Lower lobe of right lung (tissue), 2 donors: ENCODE results near the gene DEFB127. TPM values are rescaled to one million over a fixed set of nuclear protein-coding genes. Genes with fewer than 3 reads are reported as not detected.
"Not testable (repeated sequence)": the region's sequence is repeated elsewhere in the genome, so short reads cannot be mapped to it uniquely, and the experiment has no call there.

Source experiments
- ATAC-seq, 2 donors: fragments of 200-7000 bp; cut with Tn5 transposase; one replicate each; pipeline ENCODE4 v1.9.1; 2020 to 2022; ENCODE audit warnings: mild to moderate bottlenecking in 2 of 2, moderate library complexity in 2 of 2
- DNase-seq: peaks from one replicate; pipeline ENCODE4 v3.0.0-alpha.2; 2020
- H3K27ac ChIP-seq: fragments of 200-600 bp; one replicate; pipeline ENCODE4 v1.8.0; 2022
- H3K27me3 ChIP-seq: fragments of 200-600 bp; one replicate; pipeline ENCODE4 v1.8.0; 2022; ENCODE audit warnings: low read depth
- H3K36me3 ChIP-seq: fragments of 200-600 bp; one replicate; pipeline ENCODE4 v1.8.0; 2022; ENCODE audit warnings: mild to moderate bottlenecking
- H3K4me1 ChIP-seq: fragments of 200-600 bp; one replicate; pipeline ENCODE4 v1.8.0; 2022
- H3K4me3 ChIP-seq: fragments of 200-600 bp; one replicate; pipeline ENCODE4 v1.8.0; 2022; ENCODE audit warnings: mild to moderate bottlenecking
- H3K9me3 ChIP-seq: fragments of 200-600 bp; one replicate; pipeline ENCODE4 v1.8.0; 2022
- CTCF ChIP-seq: fragments of 200-600 bp; IDR thresholded peaks from one replicate; pipeline ENCODE4 v1.8.0; 2022; ENCODE audit warnings: antibody characterized with exemption, mild to moderate bottlenecking
- intact Hi-C: fragments of 100-400 bp; cut with DNase I; formaldehyde crosslinking; loops from one replicate; pipeline ENCODE4 v1.11.0; 2022
- long read RNA-seq: library from polyadenylated mRNA; unstranded; transcript quantifications from one replicate; pipeline ENCODE4 v2.0.0, GENCODE V29; 2021
- total RNA-seq: library from RNA; stranded (reverse); fragmentation: NEBNext Ultra II Directional; extraction: Animal tissue kit (Norgen Biotek cat#: 25700); gene quantifications from one replicate; pipeline ENCODE4 v1.2.1, GENCODE V29; 2021
- donor health status: DM: no; HTN: yes; CAD: no; lungs with severe emphysema.

The DEFB127 gene, protein sequence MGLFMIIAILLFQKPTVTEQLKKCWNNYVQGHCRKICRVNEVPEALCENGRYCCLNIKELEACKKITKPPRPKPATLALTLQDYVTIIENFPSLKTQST
- not detected for total RNA-seq
- long read RNA-seq: 0 reads

GRCh38 chr20:157154-157553 is at the start of gene DEFB127:
Gene DEFB127 (plus strand): TSS chr20:157454. CDS start chr20:157545, 91 bp downstream.
- intact Hi-C loops: no loop called here
- no peak for TF ChIP-seq CTCF
- DNase-seq: no peak

DNA sequence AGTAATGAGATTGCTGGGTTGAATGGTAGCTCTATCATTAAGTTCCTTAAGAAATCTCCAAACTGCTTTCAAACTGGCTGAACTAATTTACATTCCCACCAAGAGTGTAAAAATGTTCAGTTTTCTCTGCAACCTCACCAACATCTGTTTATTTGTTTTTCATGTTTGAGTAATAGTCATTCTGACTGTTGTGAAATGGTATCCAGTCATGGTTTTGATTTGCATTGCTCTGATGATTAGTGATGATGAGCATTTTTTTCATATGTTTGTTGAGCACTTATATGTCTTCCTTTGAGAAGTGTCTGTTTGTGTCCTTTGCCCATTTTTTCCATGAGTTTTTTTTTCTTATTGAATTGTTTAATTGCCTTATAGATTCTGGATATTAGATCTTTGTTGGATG is 44.9 kb upstream of the DEFB127 start:
- TF ChIP-seq CTCF: no peak
- no peaks in the 10 kb centered on the region for H3K4me1 ChIP-seq
- no peaks in the 10 kb centered on the region for H3K9me3 ChIP-seq
- intact Hi-C loops: no loop called here
- no peak overlapping the region for H3K4me3 ChIP-seq
- H3K27ac ChIP-seq: no peak overlapping the region
- H3K36me3 ChIP-seq: no peaks in the 10 kb centered on the region
- no peak for DNase-seq
- H3K27me3 ChIP-seq: no peaks in the 10 kb centered on the region
- no peak for ATAC-seq

More at GRCh38 chr20:157154-157553, at the start of gene DEFB127:
- no peaks in the 10 kb centered on the region for H3K27me3 ChIP-seq
- no peaks in the 10 kb centered on the region for H3K4me1 ChIP-seq
- no peak for ATAC-seq
- no peaks in the 10 kb centered on the region for H3K36me3 ChIP-seq
- no peak within 1 kb of the TSS for H3K4me3 ChIP-seq
- H3K27ac ChIP-seq: no peak within 1 kb of the TSS
- no peaks in the 10 kb centered on the region for H3K9me3 ChIP-seq

DNA sequence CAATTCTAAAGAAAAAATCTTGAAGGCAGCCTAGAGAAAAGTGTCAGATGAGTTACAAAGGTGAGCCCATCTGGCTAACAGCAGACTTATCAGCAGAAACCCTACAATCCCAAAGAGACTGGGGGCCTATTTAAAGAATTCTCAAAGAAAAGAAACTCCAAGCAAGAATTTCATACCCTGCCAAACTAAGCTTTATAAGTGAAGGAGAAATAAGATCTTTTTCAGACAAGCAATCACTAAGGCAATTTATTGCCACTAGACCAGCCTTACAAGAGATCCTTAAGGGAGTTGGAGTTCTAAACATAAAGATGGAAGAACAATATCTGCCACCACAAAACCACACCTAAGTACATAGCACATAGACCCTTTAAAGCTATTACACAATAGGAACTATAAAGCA is 39.7 kb upstream of the DEFB127 start:
- no peak for TF ChIP-seq CTCF
- DNase-seq (no peak), ATAC-seq (no peak)
- intact Hi-C loops: no loop called here
- no peak overlapping the region for H3K4me3 ChIP-seq
- no peaks in the 10 kb centered on the region for H3K4me1 ChIP-seq
- H3K9me3 ChIP-seq: no peaks in the 10 kb centered on the region
- no peaks in the 10 kb centered on the region for H3K27me3 ChIP-seq
- H3K27ac ChIP-seq: no peak overlapping the region
- no peaks in the 10 kb centered on the region for H3K36me3 ChIP-seq

GRCh38 chr20:129786-130323 is 27.4 kb upstream of the DEFB127 start:
- intact Hi-C loops, H3K9me3 ChIP-seq, H3K4me3 ChIP-seq, ATAC-seq, H3K4me1 ChIP-seq, H3K27ac ChIP-seq, H3K36me3 ChIP-seq, H3K27me3 ChIP-seq, DNase-seq: not testable (repeated sequence)

GRCh38 chr20:137668-138490 is 19.4 kb upstream of the DEFB127 start:
- DNase-seq: no peak
- H3K27ac ChIP-seq: no peak overlapping the region
- no peaks in the 10 kb centered on the region for H3K9me3 ChIP-seq
- peak; percentile 24 for TF ChIP-seq CTCF
- no peaks in the 10 kb centered on the region for H3K36me3 ChIP-seq
- peak; percentile 53 to 60 for ATAC-seq
- no peak overlapping the region for H3K4me3 ChIP-seq
- no peaks in the 10 kb centered on the region for H3K4me1 ChIP-seq
- H3K27me3 ChIP-seq: no peaks in the 10 kb centered on the region
- intact Hi-C loops: no loop called here

GRCh38 chr20:142290-142689 is 15.0 kb upstream of the DEFB127 start, which contains the start of gene DEFB126:
Gene DEFB126 (plus strand): TSS chr20:142590. CDS start chr20:142629, 39 bp downstream.
- Histone ChIP-seq H3K4me3 (no peak within 1 kb of the TSS), H3K4me1 (no peaks in the 10 kb centered on the region), H3K9me3 (no peaks in the 10 kb centered on the region), H3K27me3 (no peaks in the 10 kb centered on the region), H3K27ac (no peak within 1 kb of the TSS), H3K36me3 (no peaks in the 10 kb centered on the region)
- no peak for ATAC-seq
- TF ChIP-seq CTCF: no peak
- intact Hi-C loops: no loop called here
- DNase-seq: no peak
